ENCODE results near the gene FAM3D. TPM values are rescaled to one million over a fixed set of nuclear protein-coding genes. Genes with fewer than 3 reads are reported as not detected.
A peak's percentile ranks its signal among the peaks of the same experiment; 100 is the strongest.

The FAM3D gene
- total RNA-seq, 2 donors from 2014 or later, result 4.7 to 11.6 TPM

GRCh38 chr3:58627941-58628340 lies 38.6 kb downstream of the FAM3D start:
- TF ChIP-seq POLR2AphosphoS5 (IDR thresholded peaks at IDR 0.05) (peak; percentile 8), POLR2A (IDR thresholded peaks at IDR 0.05) (no peak)
- Histone ChIP-seq H3K27ac (peak overlapping the region; percentile 50 to 71), H3K9me3 (no peaks in the 10 kb centered on the region), H3K4me1 (replicated peaks) (peaks cover 22% of the 10 kb centered on the region), H3K36me3 (no peaks in the 10 kb centered on the region), H3K27me3 (replicated peaks; ENCODE audit: insufficient read depth) (no peaks in the 10 kb centered on the region), H3K4me3 (no peak overlapping the region)
- DNase-seq (ENCODE audit: low spot score), result no peak
- 57% methylated on average over 6 of the region's 6 CpGs for WGBS
- intact Hi-C loops (cut with DNase I), result loop anchor here (2.0 to 10.0 kb wide), 3 partner anchors 51 to 193 kb away; partner anchors contain the start of genes FAM107A and PDHB

- Histone ChIP-seq H3K27ac (peak overlapping the region; percentile 50 to 71), H3K9me3 (no peaks in the 10 kb centered on the region), H3K36me3 (no peaks in the 10 kb centered on the region), H3K27me3 (replicated peaks; ENCODE audit: insufficient read depth) (no peaks in the 10 kb centered on the region), H3K4me3 (no peak overlapping the region), H3K4me1 (replicated peaks) (peaks cover 22% of the 10 kb centered on the region)
- WGBS, result 32% methylated on average over 3 of the region's 3 CpGs
- peak; percentile 39 for DNase-seq (ENCODE audit: low spot score)
- TF ChIP-seq POLR2A (IDR thresholded peaks at IDR 0.05), result no peak
- TF ChIP-seq POLR2AphosphoS5 (IDR thresholded peaks at IDR 0.05), result no peak
- no peak for TF ChIP-seq CTCF (IDR thresholded peaks at IDR 0.05)
- intact Hi-C loops (cut with DNase I), result loop anchor here (10.0 kb wide), 1 partner anchor 193 kb away; the partner anchor contains the start of gene PDHB
These were observed 39.0 kb downstream of the FAM3D start for GRCh38 chr3:58627570-58627885.

- TF ChIP-seq POLR2A (IDR thresholded peaks at IDR 0.05) (no peak), CTCF (IDR thresholded peaks at IDR 0.05) (no peak), POLR2AphosphoS5 (IDR thresholded peaks at IDR 0.05) (no peak)
- H3K36me3 ChIP-seq, result no peaks in the 10 kb centered on the region
- no peak overlapping the region for H3K4me3 ChIP-seq
- H3K27ac ChIP-seq, result peak overlapping the region; percentile 50 to 71
- intact Hi-C loops (cut with DNase I), result loop anchor here (10.0 kb wide), 1 partner anchor 192 kb away; the partner anchor contains the start of gene PDHB
- 67% methylated on average over 23 of the region's 24 CpGs for WGBS
- H3K4me1 ChIP-seq (replicated peaks), result peaks cover 22% of the 10 kb centered on the region
- H3K9me3 ChIP-seq, result no peaks in the 10 kb centered on the region
- H3K27me3 ChIP-seq (replicated peaks; ENCODE audit: insufficient read depth), result no peaks in the 10 kb centered on the region
- no peak for DNase-seq (ENCODE audit: low spot score)
These were observed 39.6 kb downstream of the FAM3D start for GRCh38 chr3:58626841-58627569.

GRCh38 chr3:58625196-58625824 lies 41.3 kb downstream of the FAM3D start:
- Histone ChIP-seq H3K4me1 (replicated peaks) (peaks cover 22% of the 10 kb centered on the region), H3K4me3 (no peak overlapping the region), H3K36me3 (no peaks in the 10 kb centered on the region), H3K27me3 (replicated peaks; ENCODE audit: insufficient read depth) (no peaks in the 10 kb centered on the region), H3K27ac (no peak overlapping the region), H3K9me3 (no peaks in the 10 kb centered on the region)
- intact Hi-C loops (cut with DNase I), result loop anchor here (10.0 kb wide), 1 partner anchor 191 kb away; the partner anchor contains the start of gene PDHB
- TF ChIP-seq CTCF (IDR thresholded peaks at IDR 0.05), result no peak
- TF ChIP-seq POLR2AphosphoS5 (IDR thresholded peaks at IDR 0.05), result no peak
- TF ChIP-seq POLR2A (IDR thresholded peaks at IDR 0.05), result no peak
- 91% methylated on average over 9 of the region's 9 CpGs for WGBS
- DNase-seq (ENCODE audit: low spot score), result no peak

- H3K9me3 ChIP-seq, result no peaks in the 10 kb centered on the region
- intact Hi-C loops (cut with DNase I), result loop anchor here (10.0 kb wide), 1 partner anchor 190 kb away; the partner anchor contains the start of gene PDHB
- DNase-seq (ENCODE audit: low spot score), result no peak
- no peak overlapping the region for H3K27ac ChIP-seq
- H3K4me1 ChIP-seq (replicated peaks), result peaks cover 22% of the 10 kb centered on the region
- H3K27me3 ChIP-seq (replicated peaks; ENCODE audit: insufficient read depth), result no peaks in the 10 kb centered on the region
- TF ChIP-seq POLR2A (IDR thresholded peaks at IDR 0.05), result no peak
- TF ChIP-seq POLR2AphosphoS5 (IDR thresholded peaks at IDR 0.05), result no peak
- TF ChIP-seq CTCF (IDR thresholded peaks at IDR 0.05), result no peak
- H3K36me3 ChIP-seq, result no peaks in the 10 kb centered on the region
- 78% methylated on average over 3 of the region's 3 CpGs for WGBS
- H3K4me3 ChIP-seq, result no peak overlapping the region
These were observed 42.0 kb downstream of the FAM3D start for GRCh38 chr3:58624550-58624949.
